DOHH2 (cell line): ENCODE results near the gene CCDC69.

ENCODE experiments used
- CTCF ChIP-seq: fragments of 200-600 bp; sonication (generic); IDR thresholded peaks from one replicate; pipeline ENCODE4 v1.5.1; 2014; ENCODE audit warnings: antibody characterized with exemption, mild to moderate bottlenecking, low read depth, low read length; ENCODE audit not compliant: poor library complexity, severe bottlenecking
- EZH2phosphoT487 ChIP-seq: fragments of 200-600 bp; sonication (generic); IDR thresholded peaks from 2 replicates; pipeline ENCODE4 v1.6.1; 2017; ENCODE audit warnings: borderline replicate concordance, mild to moderate bottlenecking, antibody characterized with exemption, low read length, moderate library complexity, mixed read lengths

DNA sequence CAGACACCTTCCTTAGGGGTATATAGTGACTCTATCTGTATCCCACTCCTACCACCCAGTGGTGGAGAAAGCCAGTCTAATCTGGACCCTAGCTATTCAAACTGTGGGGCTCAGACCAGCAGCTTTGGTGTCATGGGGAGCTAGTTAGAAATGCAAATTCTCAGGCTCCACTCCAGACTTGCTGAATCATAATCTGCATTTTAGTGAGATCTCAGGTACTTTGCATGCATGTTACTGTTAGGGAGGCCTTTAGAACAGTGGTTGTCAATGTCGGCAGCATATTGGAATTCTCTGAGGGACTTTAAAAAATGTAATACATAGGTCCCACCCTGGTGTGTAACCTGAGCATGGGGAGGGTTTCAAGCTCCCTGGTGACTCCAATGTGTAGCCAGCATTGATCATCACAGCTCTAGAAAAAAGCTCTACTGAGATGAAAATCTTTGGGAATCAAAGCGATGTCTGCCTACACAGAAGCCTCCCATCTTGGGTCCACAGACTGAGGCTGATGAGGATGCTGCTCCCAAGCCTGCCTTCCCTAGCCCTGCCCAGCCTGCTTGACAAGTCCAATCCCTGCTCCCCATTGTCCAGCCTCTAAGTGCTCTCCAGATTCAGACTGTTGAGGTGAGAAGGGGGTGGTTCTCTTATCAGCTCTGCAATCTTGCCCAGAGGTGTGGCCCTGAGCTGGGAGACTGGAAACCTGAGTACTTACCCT, 17.2 kb upstream of the CCDC69 start:
- TF ChIP-seq CTCF (no peak), EZH2phosphoT487 (no peak)
